ENCODE measurements around the gene RCN2.

DNA sequence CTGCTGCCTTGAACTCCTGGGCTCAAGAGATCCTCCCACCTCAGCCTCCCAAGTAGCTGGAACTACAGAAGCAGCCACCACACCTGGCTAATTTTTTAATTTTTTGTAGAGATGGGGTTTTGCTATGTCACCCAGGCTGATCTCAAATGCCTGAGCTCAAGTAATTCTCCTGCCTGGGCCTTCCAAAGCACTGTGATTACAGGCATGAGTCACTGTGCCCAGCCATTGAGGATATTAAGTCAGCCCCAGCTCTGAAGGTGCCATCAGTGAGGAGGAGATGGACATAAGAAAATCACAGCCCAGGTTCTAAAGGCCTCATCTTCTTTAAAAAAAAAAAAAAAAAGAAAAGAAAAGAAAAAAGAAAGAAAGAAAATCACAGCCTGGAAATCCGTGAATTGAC, 36.8 kb downstream of the RCN2 start:
- TF ChIP-seq EZH2 (IDR thresholded peaks at IDR 0.05) (no peak), EZH2phosphoT487 (IDR thresholded peaks at IDR 0.05) (no peak)
- TF ChIP-seq, protein P1, sequence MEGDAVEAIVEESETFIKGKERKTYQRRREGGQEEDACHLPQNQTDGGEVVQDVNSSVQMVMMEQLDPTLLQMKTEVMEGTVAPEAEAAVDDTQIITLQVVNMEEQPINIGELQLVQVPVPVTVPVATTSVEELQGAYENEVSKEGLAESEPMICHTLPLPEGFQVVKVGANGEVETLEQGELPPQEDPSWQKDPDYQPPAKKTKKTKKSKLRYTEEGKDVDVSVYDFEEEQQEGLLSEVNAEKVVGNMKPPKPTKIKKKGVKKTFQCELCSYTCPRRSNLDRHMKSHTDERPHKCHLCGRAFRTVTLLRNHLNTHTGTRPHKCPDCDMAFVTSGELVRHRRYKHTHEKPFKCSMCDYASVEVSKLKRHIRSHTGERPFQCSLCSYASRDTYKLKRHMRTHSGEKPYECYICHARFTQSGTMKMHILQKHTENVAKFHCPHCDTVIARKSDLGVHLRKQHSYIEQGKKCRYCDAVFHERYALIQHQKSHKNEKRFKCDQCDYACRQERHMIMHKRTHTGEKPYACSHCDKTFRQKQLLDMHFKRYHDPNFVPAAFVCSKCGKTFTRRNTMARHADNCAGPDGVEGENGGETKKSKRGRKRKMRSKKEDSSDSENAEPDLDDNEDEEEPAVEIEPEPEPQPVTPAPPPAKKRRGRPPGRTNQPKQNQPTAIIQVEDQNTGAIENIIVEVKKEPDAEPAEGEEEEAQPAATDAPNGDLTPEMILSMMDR (IDR thresholded peaks at IDR 0.05): no peak

Data from neural progenitor cell (in vitro differentiated cells).